ENCODE data around the gene HES6. TPM values are rescaled to one million over a fixed set of nuclear protein-coding genes. Genes with fewer than 3 reads are reported as not detected.
A peak's percentile ranks its signal among the peaks of the same experiment; 100 is the strongest.

HES6 gene
- total RNA-seq, 3 donors from 2014 or later, result 4.0 to 5.6 (median 4.7) TPM

DNA sequence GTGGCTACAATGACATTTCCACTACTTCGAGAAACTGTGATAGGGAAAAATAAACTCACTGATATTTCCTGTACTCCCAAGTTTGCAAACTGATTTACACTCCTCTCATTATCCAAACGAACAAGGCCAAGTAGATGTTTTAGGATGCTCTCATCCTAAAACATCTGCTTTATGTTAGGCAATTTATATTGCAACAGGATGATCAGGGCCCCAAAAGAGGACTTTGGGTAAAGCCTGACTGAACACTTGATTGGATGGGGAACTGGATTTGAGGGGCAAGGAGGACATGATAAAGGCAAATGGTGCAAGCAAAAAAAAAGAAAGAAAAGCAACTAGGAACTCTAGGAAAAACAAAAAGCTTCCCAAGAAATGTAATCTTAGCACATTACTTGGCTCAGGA is 2.1 kb upstream of the HES6 start:
- H3K4me1 ChIP-seq, result peaks cover 6 to 9% of the 10 kb centered on the region in 2 donors
- no peak overlapping the region for H3K4me3 ChIP-seq
- no peaks in the 10 kb centered on the region for H3K36me3 ChIP-seq
- TF ChIP-seq POLR2A (IDR thresholded peaks at IDR 0.05) (no peak), POLR2AphosphoS5 (IDR thresholded peaks at IDR 0.05) (no peak), CTCF (IDR thresholded peaks at IDR 0.05) (no peak)
- H3K27me3 ChIP-seq, result peaks cover 6 to 8% of the 10 kb centered on the region in 2 donors
- no peak overlapping the region for H3K27ac ChIP-seq
- no peaks in the 10 kb centered on the region for H3K9me3 ChIP-seq
- DNase-seq (ENCODE audit: low spot score in 2 of 2), result no peak
- intact Hi-C loops (cut with DNase I; ENCODE audit: low total_unique reads), result no loop called here

- peaks cover 6 to 9% of the 10 kb centered on the region in 2 donors for H3K4me1 ChIP-seq
- peak overlapping the region in 2 of 3 donors; percentile 68 to 92 for H3K4me3 ChIP-seq
- intact Hi-C loops (cut with DNase I; ENCODE audit: low total_unique reads), result no loop called here
- no peaks in the 10 kb centered on the region for H3K36me3 ChIP-seq
- no peak for TF ChIP-seq POLR2AphosphoS5 (IDR thresholded peaks at IDR 0.05)
- TF ChIP-seq POLR2A (IDR thresholded peaks at IDR 0.05), result no peak
- no peak for TF ChIP-seq CTCF (IDR thresholded peaks at IDR 0.05)
- H3K27me3 ChIP-seq, result peaks cover 6 to 8% of the 10 kb centered on the region in 2 donors
- peak; percentile 53 to 76 for DNase-seq (ENCODE audit: low spot score in 2 of 2)
- H3K27ac ChIP-seq, result no peak overlapping the region
- H3K9me3 ChIP-seq, result no peaks in the 10 kb centered on the region
Measured at GRCh38 chr2:238240757-238241711, 1.2 kb upstream of the HES6 start.

- peak overlapping the region in 1 of 2 donors; percentile 9 for H3K27ac ChIP-seq
- peaks cover 6 to 9% of the 10 kb centered on the region in 2 donors for H3K4me1 ChIP-seq
Measured at GRCh38 chr2:238239543-238239862, 335 bp downstream of the HES6 start.

DNA sequence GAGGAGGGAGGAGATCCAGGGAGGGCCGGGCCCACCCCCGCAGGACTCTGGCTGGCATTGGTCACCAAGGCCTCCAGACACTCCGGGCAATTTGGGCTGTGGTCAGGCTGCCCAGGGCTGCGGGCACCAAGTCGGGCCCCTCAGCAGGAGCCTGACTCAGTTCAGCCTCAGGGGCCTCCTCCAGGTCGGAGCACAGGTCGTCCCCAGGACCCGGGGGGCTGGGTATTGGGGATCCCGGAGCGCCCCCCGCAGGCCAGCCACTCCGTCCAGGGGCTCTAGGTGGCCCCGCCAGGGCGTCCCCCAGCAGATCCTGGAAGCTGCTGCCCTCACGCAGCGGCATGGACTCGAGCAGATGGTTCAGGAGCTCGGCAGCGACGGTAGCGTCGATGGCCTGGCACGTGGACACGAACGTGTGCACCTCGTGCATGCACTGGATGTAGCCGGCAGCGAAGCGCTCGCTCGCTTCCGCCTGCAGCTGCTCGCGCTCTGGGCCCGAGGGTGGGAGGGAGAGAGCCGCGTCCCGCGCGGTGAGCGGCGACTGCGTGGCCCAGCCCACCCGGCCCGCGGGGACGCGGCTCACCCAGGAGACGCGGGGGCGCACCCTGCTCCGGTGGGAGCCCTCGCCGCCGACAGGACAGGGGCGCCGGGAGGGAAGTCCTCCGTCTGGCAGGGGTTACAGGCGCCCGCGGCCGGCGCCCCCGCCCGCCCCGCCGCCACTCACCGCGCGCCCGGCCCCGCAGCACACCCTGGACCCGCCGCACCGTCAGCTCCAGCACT is 884 bp downstream of the HES6 start:
- H3K27me3 ChIP-seq, result peaks cover 6 to 8% of the 10 kb centered on the region in 2 donors
- TF ChIP-seq POLR2AphosphoS5 (IDR thresholded peaks at IDR 0.05) (no peak), CTCF (IDR thresholded peaks at IDR 0.05) (no peak)
- peak in 1 of 2 donors; percentile 50 for DNase-seq (ENCODE audit: low spot score in 2 of 2)
- peaks cover 6 to 9% of the 10 kb centered on the region in 2 donors for H3K4me1 ChIP-seq
- peak overlapping the region in 1 of 2 donors; percentile 9 for H3K27ac ChIP-seq
- H3K9me3 ChIP-seq, result no peaks in the 10 kb centered on the region
- intact Hi-C loops (cut with DNase I; ENCODE audit: low total_unique reads), result no loop called here
- no peaks in the 10 kb centered on the region for H3K36me3 ChIP-seq
- H3K4me3 ChIP-seq, result peak overlapping the region; percentile 50 to 92 (median 68)

More at GRCh38 chr2:238239543-238239862, 335 bp downstream of the HES6 start:
- intact Hi-C loops (cut with DNase I; ENCODE audit: low total_unique reads), result no loop called here
- H3K4me3 ChIP-seq, result peak overlapping the region; percentile 50 to 92 (median 68)
- no peaks in the 10 kb centered on the region for H3K36me3 ChIP-seq
- peak in 1 of 2 donors; percentile 51 for DNase-seq (ENCODE audit: low spot score in 2 of 2)
- H3K9me3 ChIP-seq, result no peaks in the 10 kb centered on the region
- peaks cover 6 to 8% of the 10 kb centered on the region in 2 donors for H3K27me3 ChIP-seq
- TF ChIP-seq POLR2A (IDR thresholded peaks at IDR 0.05), result no peak
- no peak for TF ChIP-seq POLR2AphosphoS5 (IDR thresholded peaks at IDR 0.05)
- no peak for TF ChIP-seq CTCF (IDR thresholded peaks at IDR 0.05)
